GM12878 (cell line): ENCODE measurements around the gene MYRFL. TPM values are rescaled to one million over a fixed set of nuclear protein-coding genes. Genes with fewer than 3 reads are reported as not detected.

Experiments used
- ATAC-seq: fragments of 200-7000 bp; cut with Tn5 transposase; 3 replicates; pipeline ENCODE4 v1.9.1; 2020; ENCODE audit warnings: mild to moderate bottlenecking, moderate library complexity
- BruUV-seq: library from RNA; stranded (reverse); fragments of 400-500 nt; replicated peaks from 2 replicates; lab custom pipeline; 2021; lab: Mats Ljungman, UMichigan
- CTCF ChIA-PET: fragments of 300-600 bp; sonication (Branson Sonifier 250); formaldehyde crosslinking; extraction: SDS; loops from one replicate; lab custom pipeline; 2021; ENCODE audit warnings: inconsistent platforms; lab: Yijun Ruan, JAX
- POLR2A ChIA-PET: fragments of 350-600 bp; formaldehyde crosslinking; extraction: SDS; loops from one replicate; lab custom pipeline; 2021; ENCODE audit warnings: inconsistent platforms; lab: Charles Lee
- RAD21 ChIA-PET: fragments of 300-600 bp; sonication (Branson Sonifier 250); formaldehyde crosslinking; loops from one replicate; lab custom pipeline; 2023; ENCODE audit warnings: antibody characterized with exemption; ENCODE audit not compliant: unreplicated experiment; lab: Charles Lee
- SMC1A ChIA-PET: fragments of 300-600 bp; sonication (Branson Sonifier 250); formaldehyde crosslinking; loops from one replicate; lab custom pipeline; 2023; ENCODE audit not compliant: unreplicated experiment, uncharacterized antibody; lab: Charles Lee
- DNase-seq: peaks from one replicate; pipeline ENCODE4 v3.0.0-alpha.2; 2011; ENCODE audit warnings: low read depth, low spot score
- FAIRE-seq: peaks from 3 replicates; lab custom pipeline; 2011; peaks lifted over from hg19 to GRCh38; lab: Jason Lieb, UNC
- H2AFZ ChIP-seq: 2 replicates; pipeline ENCODE4 v1.6.0; 2011; ENCODE audit warnings: low read depth, low read length, control low read depth; ENCODE audit not compliant: control insufficient read depth
- H3K27ac ChIP-seq: 2 replicates; pipeline ENCODE4 v1.5.1; 2011; ENCODE audit warnings: control low read depth; ENCODE audit not compliant: control insufficient read depth, insufficient read depth
- H3K27me3 ChIP-seq, 2 experiments: replicated peaks in 1 of 2; 2 replicates each; pipeline versions ENCODE4 v1.6.0 to v1.6.1; 2011; ENCODE audit warnings: low read length in 1 of 2; ENCODE audit not compliant: control insufficient read depth in 2 of 2, insufficient read depth in 2 of 2
- H3K36me3 ChIP-seq, 2 experiments: 2 replicates each; pipeline ENCODE4 v1.5.1; 2011; ENCODE audit warnings: low read length in 1 of 2; ENCODE audit not compliant: control insufficient read depth in 2 of 2, insufficient read depth in 2 of 2
- H3K4me1 ChIP-seq: 2 replicates; pipeline ENCODE4 v1.6.1; 2011; ENCODE audit warnings: mild to moderate bottlenecking, low read length, moderate library complexity, mixed read lengths; ENCODE audit not compliant: control insufficient read depth, insufficient read depth
- H3K4me2 ChIP-seq: 2 replicates; pipeline ENCODE4 v1.6.0; 2011; ENCODE audit warnings: control low read depth; ENCODE audit not compliant: control insufficient read depth, insufficient read depth
- H3K4me3 ChIP-seq: fragments of 200-600 bp; sonication (generic); 2 replicates; pipeline ENCODE4 v1.5.1; 2016
- H3K79me2 ChIP-seq: 2 replicates; pipeline ENCODE4 v1.6.0; 2011; ENCODE audit warnings: low read length; ENCODE audit not compliant: control insufficient read depth, insufficient read depth
- H3K9ac ChIP-seq: 2 replicates; pipeline ENCODE4 v1.8.0; 2011; ENCODE audit warnings: low read length, control low read depth, mixed read lengths; ENCODE audit not compliant: control insufficient read depth, insufficient read depth
- H3K9me3 ChIP-seq: replicated peaks from 3 replicates; pipeline ENCODE4 v1.5.1; 2011; ENCODE audit warnings: mild to moderate bottlenecking, low read length; ENCODE audit not compliant: control insufficient read depth, insufficient read depth
- H4K20me1 ChIP-seq: 2 replicates; pipeline ENCODE4 v1.6.0; 2011; ENCODE audit not compliant: control insufficient read depth, insufficient read depth
- ETV6 ChIP-seq, 2 experiments: fragments of 450-650 bp in 1 of 2; IDR thresholded peaks in 1 of 2; conservative IDR thresholded peaks in 1 of 2; 2 replicates each; pipeline ENCODE4 v1.6.1; 2014; ENCODE audit warnings: antibody characterized with exemption in 1 of 2, borderline replicate concordance in 1 of 2, low read depth in 1 of 2, mild to moderate bottlenecking in 1 of 2, moderate library complexity in 1 of 2
- EZH2 ChIP-seq: IDR thresholded peaks from 2 replicates; pipeline ENCODE4 v1.6.1; 2012; ENCODE audit warnings: low read depth, mild to moderate bottlenecking, control low read depth, inconsistent platforms, low read length, borderline replicate concordance; ENCODE audit not compliant: control insufficient read depth
- FOXK2 ChIP-seq: fragments of 450-650 bp; IDR thresholded peaks from 2 replicates; pipeline ENCODE4 v1.6.1; 2017; ENCODE audit warnings: mild to moderate bottlenecking, moderate library complexity
- IRF4 ChIP-seq: IDR thresholded peaks from 2 replicates; pipeline ENCODE4 v1.6.1; 2011; ENCODE audit warnings: low read depth, low read length
- JUNB ChIP-seq: IDR thresholded peaks from 2 replicates; pipeline ENCODE4 v1.6.1; 2016; ENCODE audit warnings: antibody characterized with exemption, mild to moderate bottlenecking
- POLR2AphosphoS5 ChIP-seq: IDR thresholded peaks from 2 replicates; pipeline ENCODE4 v1.6.1; 2011; ENCODE audit warnings: mild to moderate bottlenecking, low read length, inconsistent platforms
- SMARCA5 ChIP-seq: fragments of 450-650 bp; IDR thresholded peaks from 2 replicates; pipeline ENCODE4 v1.6.1; 2017; ENCODE audit warnings: mild to moderate bottlenecking
- WGBS: methylation state at CpG from one replicate; pipeline ENCODE4 v1.1.6; 2016; ENCODE audit warnings: low lambda C conversion rate; ENCODE audit not compliant: insufficient replicate concordance, insufficient coverage; ENCODE audit errors: missing lambda C conversion rate; 5-methylcytosine and 5-hydroxymethylcytosine counted together
- in situ Hi-C: fragments of 300-500 bp; cut with MboI; formaldehyde crosslinking; loops from 9 replicates; pipeline ENCODE4 v1.14.3; 2018; ENCODE audit warnings: mixed read lengths
- intact Hi-C: fragments of 100-400 bp; cut with micrococcal nuclease; formaldehyde crosslinking; loops from one replicate; pipeline ENCODE4 v1.14.2; 2022; ENCODE audit not compliant: unreplicated experiment
- polyA plus RNA-seq, 11 experiments: library from polyadenylated mRNA; depleted of rRNA in 4 of 11; unstranded in 6 of 11; stranded (reverse) in 5 of 11; fragments of >200 nt; fragmentation: Nextera tagmentation in 4 of 11; fragmentation: Illumina TruSeq in 1 of 11; extraction: Ambion mirVana in 4 of 11; extraction: Trizol in 1 of 11; gene quantifications; 1 replicate in 1 of 11; 2 replicates in 10 of 11; pipeline versions ENCODE4 v1.2.1 to v1.2.3, GENCODE V29; 2011 to 2016; ENCODE audit warnings: inconsistent platforms in 2 of 11, missing spikeins in 2 of 11, low read depth in 1 of 11
- total RNA-seq, 4 experiments: library from RNA; depleted of rRNA in 3 of 4; stranded (reverse); fragments of >200 nt in 3 of 4; fragmentation: Illumina TruSeq in 1 of 4; extraction: Trizol in 1 of 4; gene quantifications; 2 replicates each; pipeline versions ENCODE4 v1.2.1 to v1.2.3, GENCODE V29; 2013 to 2021

Gene MYRFL
- total and polyA plus RNA-seq, 10 of the 15 experiments (the other 5 are each of a cell fraction or from before 2014, with no cell fraction given), result 0.24 to 1.8 (median 0.64) TPM

DNA sequence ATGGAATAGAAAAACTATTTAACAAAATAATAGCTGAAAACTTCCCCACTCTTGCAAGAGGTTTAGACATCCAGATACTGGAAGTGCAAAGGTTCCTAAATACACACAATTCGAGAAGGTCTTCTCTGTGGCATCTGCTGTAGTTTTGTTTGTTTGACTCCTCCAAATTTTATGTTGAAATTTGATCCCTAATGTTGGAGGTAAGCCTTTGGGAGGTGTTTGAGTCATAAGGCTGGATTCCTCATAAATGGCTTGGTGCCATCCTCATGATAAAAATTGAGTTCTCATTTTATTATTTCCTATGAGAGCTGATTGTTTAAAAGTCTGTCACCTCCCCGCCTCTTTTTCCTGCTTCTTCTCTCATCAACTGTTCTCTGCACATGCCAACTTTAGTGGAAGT, 182.7 kb downstream of the MYRFL start:
- intact Hi-C loops, result no loop called here
- FAIRE-seq (no peak), DNase-seq (no peak), ATAC-seq (no peak)
- Histone ChIP-seq H3K27ac (no peak overlapping the region), H3K4me1 (no peaks in the 10 kb centered on the region), H3K36me3 (no peaks in the 10 kb centered on the region), H2AFZ (no peak overlapping the region), H4K20me1 (no peaks in the 10 kb centered on the region), H3K79me2 (no peaks in the 10 kb centered on the region), H3K9ac (no peak overlapping the region), H3K27me3 (no peaks in the 10 kb centered on the region), H3K9me3 (no peaks in the 10 kb centered on the region; the same call in 1 of the 3 replicates), H3K4me3 (no peak overlapping the region), H3K4me2 (no peak overlapping the region)
- ChIA-PET POLR2A (no interaction called here), RAD21 (no interaction called here), SMC1A (no interaction called here), CTCF (no interaction called here)
- no TSS peak for BruUV-seq
- in situ Hi-C loops, result no loop called here
- no peak for TF ChIP-seq FOXK2
- TF ChIP-seq SMARCA5, result no peak
- no peak for TF ChIP-seq JUNB
- no peak for TF ChIP-seq ETV6 (conservative IDR thresholded peaks at IDR 0.05 in 1 of 2, IDR thresholded peaks at IDR 0.05 in 1 of 2; ENCODE audit: borderline replicate concordance in 1 of 2, low read depth in 1 of 2)
- TF ChIP-seq EZH2, result no peak
- no peak for TF ChIP-seq IRF4
- no peak for TF ChIP-seq POLR2AphosphoS5
- WGBS, result 3% methylated on average over 2 of the region's 2 CpGs

Other genes with a start within 250 kb of the MYRFL start
- gene CCT2, start 239.8 kb upstream of the MYRFL start, total RNA-seq (2014; rRNA removed), result 248 and 280 TPM in 2 replicates
- gene CCT2, start 239.8 kb upstream of the MYRFL start, total RNA-seq (2014; rRNA removed; fragmentation: Illumina TruSeq; extraction: Trizol), result 319 and 342 TPM in 2 replicates
- gene CCT2, start 239.8 kb upstream of the MYRFL start, total RNA-seq (2021), result 261 and 277 TPM in 2 replicates
- 400 and 468 TPM in 2 replicates for gene CCT2, start 239.8 kb upstream of the MYRFL start, polyA plus RNA-seq (2011; rRNA removed)
- 295 and 420 TPM in 2 replicates for gene CCT2, start 239.8 kb upstream of the MYRFL start, polyA plus RNA-seq (2014; fragmentation: Illumina TruSeq; extraction: Trizol)
- gene CCT2, start 239.8 kb upstream of the MYRFL start, polyA plus RNA-seq (2014; fragmentation: Nextera tagmentation; extraction: Ambion mirVana), result 100 to 1,000 TPM; 355 to 374 TPM
- 214 and 242 TPM in 2 replicates for gene CCT2, start 239.8 kb upstream of the MYRFL start, polyA plus RNA-seq (2014; rRNA removed)
- 100 to 1,000 TPM; 417 to 418 TPM for gene CCT2, start 239.8 kb upstream of the MYRFL start, polyA plus RNA-seq (2016; fragmentation: Nextera tagmentation; extraction: Ambion mirVana)
- gene LRRC10, start 214.3 kb upstream of the MYRFL start, total RNA-seq (2014; rRNA removed), result not detected in 2 replicates
- not detected in 2 replicates for gene LRRC10, start 214.3 kb upstream of the MYRFL start, total RNA-seq (2014; rRNA removed; fragmentation: Illumina TruSeq; extraction: Trizol)
- gene LRRC10, start 214.3 kb upstream of the MYRFL start, total RNA-seq (2021), result not detected in 2 replicates
- gene LRRC10, start 214.3 kb upstream of the MYRFL start, polyA plus RNA-seq (2011; rRNA removed), result not detected in 2 replicates
- not detected in 2 replicates for gene LRRC10, start 214.3 kb upstream of the MYRFL start, polyA plus RNA-seq (2014; fragmentation: Illumina TruSeq; extraction: Trizol)
- not detected for gene LRRC10, start 214.3 kb upstream of the MYRFL start, polyA plus RNA-seq (2014; fragmentation: Nextera tagmentation; extraction: Ambion mirVana)
- gene LRRC10, start 214.3 kb upstream of the MYRFL start, polyA plus RNA-seq (2014; rRNA removed), result not detected in 2 replicates
- gene LRRC10, start 214.3 kb upstream of the MYRFL start, polyA plus RNA-seq (2016; fragmentation: Nextera tagmentation; extraction: Ambion mirVana), result not detected
- not detected in 2 replicates for gene BEST3, start 125.9 kb upstream of the MYRFL start, total RNA-seq (2014; rRNA removed)
- not detected in 2 replicates for gene BEST3, start 125.9 kb upstream of the MYRFL start, total RNA-seq (2014; rRNA removed; fragmentation: Illumina TruSeq; extraction: Trizol)
- gene BEST3, start 125.9 kb upstream of the MYRFL start, total RNA-seq (2021), result not detected in 2 replicates
- gene BEST3, start 125.9 kb upstream of the MYRFL start, polyA plus RNA-seq (2011; rRNA removed), result not detected in 2 replicates
- gene BEST3, start 125.9 kb upstream of the MYRFL start, polyA plus RNA-seq (2014; fragmentation: Illumina TruSeq; extraction: Trizol), result not detected in 2 replicates
- gene BEST3, start 125.9 kb upstream of the MYRFL start, polyA plus RNA-seq (2014; fragmentation: Nextera tagmentation; extraction: Ambion mirVana), result not detected
- not detected in 2 replicates for gene BEST3, start 125.9 kb upstream of the MYRFL start, polyA plus RNA-seq (2014; rRNA removed)
- not detected for gene BEST3, start 125.9 kb upstream of the MYRFL start, polyA plus RNA-seq (2016; fragmentation: Nextera tagmentation; extraction: Ambion mirVana)
- gene RAB3IP, start 86.4 kb upstream of the MYRFL start, total RNA-seq (2014; rRNA removed), result 20.8 and 26.5 TPM in 2 replicates
- 32.4 and 32.8 TPM in 2 replicates for gene RAB3IP, start 86.4 kb upstream of the MYRFL start, total RNA-seq (2014; rRNA removed; fragmentation: Illumina TruSeq; extraction: Trizol)
- gene RAB3IP, start 86.4 kb upstream of the MYRFL start, total RNA-seq (2021), result 22.7 and 24.3 TPM in 2 replicates
- gene RAB3IP, start 86.4 kb upstream of the MYRFL start, polyA plus RNA-seq (2011; rRNA removed), result 53.6 and 75.4 TPM in 2 replicates
- gene RAB3IP, start 86.4 kb upstream of the MYRFL start, polyA plus RNA-seq (2014; fragmentation: Illumina TruSeq; extraction: Trizol), result 27.1 and 45.2 TPM in 2 replicates
- 10 to 100 TPM; 22.4 to 30.9 TPM for gene RAB3IP, start 86.4 kb upstream of the MYRFL start, polyA plus RNA-seq (2014; fragmentation: Nextera tagmentation; extraction: Ambion mirVana)
- gene RAB3IP, start 86.4 kb upstream of the MYRFL start, polyA plus RNA-seq (2014; rRNA removed), result 14.6 and 18.8 TPM in 2 replicates
- 10 to 100 TPM; 30.3 to 32.6 TPM for gene RAB3IP, start 86.4 kb upstream of the MYRFL start, polyA plus RNA-seq (2016; fragmentation: Nextera tagmentation; extraction: Ambion mirVana)